Left ventricle myocardium inferior (tissue), 1 donor: ENCODE results near the gene VAT1. TPM values are rescaled to one million over a fixed set of nuclear protein-coding genes. Genes with fewer than 3 reads are reported as not detected.

Experiments used
- DNase-seq: peaks from one replicate; pipeline ENCODE4 v3.0.0-alpha.2; 2020
- H3K27ac ChIP-seq: fragments of 200-600 bp; replicated peaks from 2 replicates; pipeline ENCODE4 v1.8.0; 2021
- H3K27me3 ChIP-seq: fragments of 200-600 bp; 2 replicates; pipeline ENCODE4 v1.8.0; 2021; ENCODE audit warnings: low read depth
- H3K36me3 ChIP-seq: fragments of 200-600 bp; 2 replicates; pipeline ENCODE4 v1.8.0; 2021
- H3K4me1 ChIP-seq: fragments of 200-600 bp; 2 replicates; pipeline ENCODE4 v1.8.0; 2021
- H3K4me3 ChIP-seq: fragments of 200-600 bp; 2 replicates; pipeline ENCODE4 v1.8.0; 2021; ENCODE audit warnings: mild to moderate bottlenecking, moderate library complexity
- H3K9me3 ChIP-seq: fragments of 200-600 bp; replicated peaks from 2 replicates; pipeline ENCODE4 v1.8.0; 2021
- intact Hi-C: fragments of 100-400 bp; cut with micrococcal nuclease; formaldehyde crosslinking; loops from one replicate; pipeline ENCODE4 v1.11.0; 2022
- total RNA-seq: library from RNA; stranded (reverse); fragmentation: NEBNext Ultra II Directional; extraction: Animal tissue kit (Norgen Biotek cat#: 25700); gene quantifications from one replicate; pipeline ENCODE4 v1.2.1, GENCODE V29; 2021
- TF ChIP-seq, protein P1 (sequence below): fragments of 200-600 bp; IDR thresholded peaks from 2 replicates; pipeline ENCODE4 v1.8.0; 2021; ENCODE audit warnings: antibody characterized with exemption, mild to moderate bottlenecking, borderline replicate concordance
- donor health status: DM: no; HTN: yes; CAD: no; lungs with severe emphysema.

The VAT1 gene
- total RNA-seq, 1 donor from 2014 or later = 68.2 TPM

DNA sequence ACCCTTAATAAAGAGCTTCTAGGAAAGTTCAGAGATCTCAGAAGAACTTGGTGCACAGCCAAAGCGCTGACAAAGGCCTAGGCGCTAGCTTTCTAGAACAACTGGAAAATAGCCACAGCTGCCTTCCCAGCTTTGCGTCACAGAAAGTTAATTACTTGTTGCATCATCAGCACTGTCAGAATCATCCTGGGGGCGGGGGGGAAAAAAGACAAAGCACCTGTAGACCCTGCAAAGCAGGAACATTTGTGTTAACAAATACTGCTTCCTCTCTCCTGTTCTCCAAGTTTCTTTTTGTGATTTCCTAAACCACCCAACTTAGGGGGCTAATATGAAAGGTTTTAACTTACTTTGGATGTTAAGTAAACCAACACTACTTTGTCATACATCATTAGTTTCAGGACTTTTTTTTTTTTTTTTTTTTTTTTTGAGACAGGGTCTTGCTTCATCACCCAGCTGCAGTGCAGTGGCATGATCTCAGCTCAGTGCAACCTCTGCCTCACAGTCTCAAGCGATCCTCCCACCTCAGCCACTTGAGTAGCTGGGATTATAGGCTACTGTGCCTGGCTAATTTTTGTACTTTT lies 53.1 kb downstream of the VAT1 start:
- Histone ChIP-seq H3K36me3 (no peaks in the 10 kb centered on the region), H3K27me3 (no peaks in the 10 kb centered on the region), H3K27ac (no peak overlapping the region), H3K4me3 (no peak overlapping the region), H3K4me1 (peaks cover 10% of the 10 kb centered on the region), H3K9me3 (no peaks in the 10 kb centered on the region)
- intact Hi-C loops = no loop called here
- DNase-seq = no peak
- TF ChIP-seq, protein P1, sequence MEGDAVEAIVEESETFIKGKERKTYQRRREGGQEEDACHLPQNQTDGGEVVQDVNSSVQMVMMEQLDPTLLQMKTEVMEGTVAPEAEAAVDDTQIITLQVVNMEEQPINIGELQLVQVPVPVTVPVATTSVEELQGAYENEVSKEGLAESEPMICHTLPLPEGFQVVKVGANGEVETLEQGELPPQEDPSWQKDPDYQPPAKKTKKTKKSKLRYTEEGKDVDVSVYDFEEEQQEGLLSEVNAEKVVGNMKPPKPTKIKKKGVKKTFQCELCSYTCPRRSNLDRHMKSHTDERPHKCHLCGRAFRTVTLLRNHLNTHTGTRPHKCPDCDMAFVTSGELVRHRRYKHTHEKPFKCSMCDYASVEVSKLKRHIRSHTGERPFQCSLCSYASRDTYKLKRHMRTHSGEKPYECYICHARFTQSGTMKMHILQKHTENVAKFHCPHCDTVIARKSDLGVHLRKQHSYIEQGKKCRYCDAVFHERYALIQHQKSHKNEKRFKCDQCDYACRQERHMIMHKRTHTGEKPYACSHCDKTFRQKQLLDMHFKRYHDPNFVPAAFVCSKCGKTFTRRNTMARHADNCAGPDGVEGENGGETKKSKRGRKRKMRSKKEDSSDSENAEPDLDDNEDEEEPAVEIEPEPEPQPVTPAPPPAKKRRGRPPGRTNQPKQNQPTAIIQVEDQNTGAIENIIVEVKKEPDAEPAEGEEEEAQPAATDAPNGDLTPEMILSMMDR = no peak

- TF ChIP-seq, protein P1 = no peak
- H3K4me3 ChIP-seq = no peak overlapping the region
- intact Hi-C loops = no loop called here
- no peaks in the 10 kb centered on the region for H3K27me3 ChIP-seq
- H3K36me3 ChIP-seq = peaks cover under 1% of the 10 kb centered on the region
- H3K9me3 ChIP-seq = no peaks in the 10 kb centered on the region
- H3K4me1 ChIP-seq = peaks cover 20% of the 10 kb centered on the region
- H3K27ac ChIP-seq = no peak overlapping the region
- no peak for DNase-seq
Observed at GRCh38 chr17:42967925-42968324, 54.3 kb downstream of the VAT1 start.

Other genes with a start within 250 kb of the VAT1 start
- 37.5 TPM for gene VPS25, start 248.9 kb downstream of the VAT1 start, total RNA-seq
- gene WNK4, start 241.8 kb downstream of the VAT1 start, total RNA-seq = not detected
- gene COA3, start 223.7 kb downstream of the VAT1 start, total RNA-seq = 71.0 TPM
- gene CNTD1, start 223.5 kb downstream of the VAT1 start, total RNA-seq = not detected
- gene BECN1, start 198.1 kb downstream of the VAT1 start, total RNA-seq = 80.8 TPM
- gene PSME3, start 189.0 kb downstream of the VAT1 start, total RNA-seq = 62.6 TPM
- gene AOC2, start 177.8 kb downstream of the VAT1 start, total RNA-seq = 0.44 TPM
- 7.6 TPM for gene AOC3, start 171.2 kb downstream of the VAT1 start, total RNA-seq
- not detected for gene G6PC1, start 121.6 kb downstream of the VAT1 start, total RNA-seq
- gene AARSD1, start 57.9 kb downstream of the VAT1 start, total RNA-seq = 26.0 TPM
- 37.9 TPM for gene PTGES3L, start 42.3 kb downstream of the VAT1 start, total RNA-seq
- 12.1 TPM for gene RUNDC1, start 41.8 kb downstream of the VAT1 start, total RNA-seq
- 759 TPM for gene RPL27, start 24.0 kb downstream of the VAT1 start, total RNA-seq
- 11.5 TPM for gene IFI35, start 15.6 kb downstream of the VAT1 start, total RNA-seq
- 0.85 TPM for gene RND2, start 2.8 kb upstream of the VAT1 start, total RNA-seq
- 8.1 TPM for gene BRCA1, start 103.0 kb upstream of the VAT1 start, total RNA-seq
- 103 TPM for gene NBR1, start 148.8 kb upstream of the VAT1 start, total RNA-seq
- gene TMEM106A, start 189.5 kb upstream of the VAT1 start, total RNA-seq = 3.2 TPM
- gene CCDC200, start 206.2 kb upstream of the VAT1 start, total RNA-seq = not detected
- gene RNU2-1, start 211.6 kb upstream of the VAT1 start, total RNA-seq = 5,474 TPM